Adipocyte (in vitro differentiated cells): ENCODE measurements around the gene KRT7.

Source experiments
- DNase-seq: peaks from one replicate; pipeline ENCODE4 v3.0.0-alpha.2; 2015; ENCODE audit warnings: low read depth
- H3K27me3 ChIP-seq: replicated peaks from 2 replicates; pipeline ENCODE4 v1.7.0; 2013; ENCODE audit warnings: mild to moderate bottlenecking, low read length, moderate library complexity; ENCODE audit not compliant: control insufficient read depth, insufficient read depth
- H3K36me3 ChIP-seq: 2 replicates; pipeline ENCODE4 v1.7.0; 2013; ENCODE audit warnings: low read length, mild to moderate bottlenecking, moderate library complexity; ENCODE audit not compliant: control insufficient read depth, insufficient read depth, severe bottlenecking
- H3K4me1 ChIP-seq: 2 replicates; pipeline ENCODE4 v1.7.0; 2013; ENCODE audit warnings: mild to moderate bottlenecking, low read length, moderate library complexity; ENCODE audit not compliant: control insufficient read depth, insufficient read depth
- H3K4me3 ChIP-seq: 2 replicates; pipeline ENCODE4 v1.7.0; 2013; ENCODE audit warnings: mild to moderate bottlenecking, low read length, moderate library complexity
- H3K9ac ChIP-seq: 2 replicates; pipeline ENCODE4 v1.7.0; 2013; ENCODE audit warnings: mild to moderate bottlenecking, low read length, moderate library complexity
- H3K9me3 ChIP-seq: 2 replicates; pipeline ENCODE4 v1.7.0; 2013; ENCODE audit warnings: mild to moderate bottlenecking, low read length, moderate library complexity; ENCODE audit not compliant: control insufficient read depth

The KRT7 gene

DNA sequence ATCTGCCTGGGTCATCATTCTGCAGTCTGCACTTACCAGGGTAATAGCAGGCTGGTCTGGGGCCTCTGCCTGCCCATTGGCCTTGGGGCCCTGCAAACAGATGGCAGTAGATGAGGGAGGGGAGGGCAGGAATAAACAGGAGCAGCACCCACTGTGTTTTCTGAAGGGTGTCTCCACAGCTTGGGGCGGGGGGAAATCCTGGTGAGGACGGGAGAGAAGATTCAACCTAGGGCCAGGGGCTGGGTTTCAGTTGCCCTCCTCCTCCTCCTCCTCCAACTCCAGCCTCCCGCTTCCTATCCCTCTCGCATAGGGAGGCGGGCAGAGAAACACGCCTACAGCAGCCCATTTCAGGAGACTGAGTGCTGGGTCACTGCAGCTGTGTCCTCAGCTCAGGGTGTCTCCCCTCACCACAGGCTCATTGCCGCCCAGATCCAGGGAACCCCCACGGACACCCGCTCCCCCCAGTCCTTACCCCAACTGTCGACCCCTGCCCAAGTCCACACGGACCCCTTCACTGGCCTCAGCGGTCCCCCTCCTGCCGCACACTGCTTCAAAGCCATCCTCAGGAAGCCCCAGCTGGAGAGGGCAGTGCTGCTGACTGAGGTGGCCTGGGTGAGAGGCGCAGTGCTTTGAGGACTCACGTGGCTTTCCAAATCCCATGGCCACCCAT is 32.1 kb upstream of the KRT7 start:
- Histone ChIP-seq H3K4me1 (peaks cover 31% of the 10 kb centered on the region), H3K9ac (no peak overlapping the region), H3K36me3 (no peaks in the 10 kb centered on the region), H3K4me3 (no peak overlapping the region), H3K9me3 (no peaks in the 10 kb centered on the region), H3K27me3 (no peaks in the 10 kb centered on the region)
- DNase-seq, result no peak

DNA sequence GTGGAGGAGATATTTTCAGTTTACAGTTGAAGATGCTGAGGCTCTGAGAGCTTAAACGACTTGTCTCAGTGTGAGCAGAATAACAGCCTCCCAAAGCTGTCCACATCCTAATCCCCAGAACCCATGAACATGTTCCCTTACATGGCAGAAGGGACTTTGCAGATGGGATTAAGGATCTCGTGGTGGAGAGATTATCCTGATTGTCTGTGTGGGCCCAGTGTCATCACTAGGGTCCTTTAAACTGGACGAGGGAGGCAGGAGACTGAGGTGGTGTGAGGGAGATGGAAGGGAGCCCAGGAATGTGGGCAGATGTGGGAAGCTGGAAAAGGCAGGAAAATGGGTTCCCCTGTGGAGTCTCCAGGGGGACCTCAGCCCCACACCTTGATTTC is 31.6 kb upstream of the KRT7 start:
- no peak overlapping the region for H3K9ac ChIP-seq
- H3K4me3 ChIP-seq, result no peak overlapping the region
- no peaks in the 10 kb centered on the region for H3K9me3 ChIP-seq
- no peaks in the 10 kb centered on the region for H3K36me3 ChIP-seq
- H3K27me3 ChIP-seq, result no peaks in the 10 kb centered on the region
- H3K4me1 ChIP-seq, result peaks cover 31% of the 10 kb centered on the region
- no peak for DNase-seq

- Histone ChIP-seq H3K36me3 (no peaks in the 10 kb centered on the region), H3K27me3 (no peaks in the 10 kb centered on the region), H3K4me1 (peaks cover 33% of the 10 kb centered on the region), H3K9ac (peak overlapping the region; percentile 60), H3K9me3 (no peaks in the 10 kb centered on the region), H3K4me3 (peak overlapping the region; percentile 4)
- DNase-seq, result no peak
Measured at GRCh38 chr12:52202361-52203078, 30.5 kb upstream of the KRT7 start.

GRCh38 chr12:52203079-52203921 is 29.7 kb upstream of the KRT7 start:
- no peak overlapping the region for H3K4me3 ChIP-seq
- peaks cover 30% of the 10 kb centered on the region for H3K4me1 ChIP-seq
- no peak for DNase-seq
- H3K27me3 ChIP-seq, result no peaks in the 10 kb centered on the region
- H3K9ac ChIP-seq, result no peak overlapping the region
- H3K9me3 ChIP-seq, result no peaks in the 10 kb centered on the region
- H3K36me3 ChIP-seq, result no peaks in the 10 kb centered on the region

DNA sequence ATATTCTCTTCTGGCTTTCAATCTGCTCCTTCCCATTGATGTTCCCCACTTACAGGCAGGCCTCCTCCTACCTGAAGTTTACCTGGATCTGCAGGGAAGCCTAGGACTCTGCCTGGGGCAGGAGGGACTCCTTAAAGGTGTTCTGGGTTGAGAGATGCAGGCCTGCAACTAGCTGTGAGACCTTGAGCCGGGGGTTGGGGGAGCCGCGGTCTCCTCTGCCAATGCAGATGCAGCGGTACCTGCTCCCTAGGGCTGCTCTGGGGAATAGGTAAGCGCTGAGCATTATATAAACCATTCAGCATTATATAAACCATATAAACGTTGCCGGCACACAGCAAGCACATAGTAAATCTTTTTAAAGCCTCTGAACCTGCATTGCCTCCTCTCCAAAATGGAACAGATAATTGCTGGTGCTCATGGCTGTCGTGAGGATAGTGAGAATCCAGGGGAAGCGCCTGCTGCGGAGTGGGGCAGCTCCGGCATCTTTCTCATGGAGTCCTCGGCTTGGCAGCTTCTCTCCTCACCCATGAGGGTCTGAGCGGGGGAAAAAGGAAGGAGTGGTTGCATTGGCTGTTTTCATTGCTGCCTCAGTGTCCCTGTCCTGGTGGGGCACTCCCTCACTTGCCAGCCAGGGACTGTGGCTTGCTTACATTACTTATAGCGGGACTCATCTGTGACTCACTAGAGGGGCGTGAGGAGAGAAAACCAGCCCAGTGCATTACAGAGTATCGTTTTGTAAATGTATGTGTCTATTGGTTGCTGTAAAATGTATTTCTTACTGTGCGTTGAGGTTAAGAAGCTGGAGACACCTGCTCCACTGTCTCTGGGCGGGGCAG is 28.7 kb upstream of the KRT7 start:
- Histone ChIP-seq H3K4me3 (no peak overlapping the region), H3K27me3 (no peaks in the 10 kb centered on the region)
- DNase-seq, result no peak

GRCh38 chr12:52204931-52205505 is 28.0 kb upstream of the KRT7 start:
- no peak overlapping the region for H3K9ac ChIP-seq
- no peaks in the 10 kb centered on the region for H3K9me3 ChIP-seq
- peaks cover 28% of the 10 kb centered on the region for H3K4me1 ChIP-seq
- no peak overlapping the region for H3K4me3 ChIP-seq
- H3K36me3 ChIP-seq, result no peaks in the 10 kb centered on the region
- DNase-seq, result no peak
- no peaks in the 10 kb centered on the region for H3K27me3 ChIP-seq

More for the DNA sequence above, 28.7 kb upstream of the KRT7 start:
- Histone ChIP-seq H3K4me1 (peaks cover 27% of the 10 kb centered on the region), H3K9ac (no peak overlapping the region), H3K9me3 (no peaks in the 10 kb centered on the region), H3K36me3 (no peaks in the 10 kb centered on the region)

GRCh38 chr12:52205612-52206303 is 27.3 kb upstream of the KRT7 start:
- H3K4me3 ChIP-seq, result no peak overlapping the region
- no peak overlapping the region for H3K9ac ChIP-seq
- H3K36me3 ChIP-seq, result no peaks in the 10 kb centered on the region
- H3K4me1 ChIP-seq, result peaks cover 35% of the 10 kb centered on the region
- H3K27me3 ChIP-seq, result no peaks in the 10 kb centered on the region
- no peaks in the 10 kb centered on the region for H3K9me3 ChIP-seq
- DNase-seq, result no peak

- H3K4me1 ChIP-seq, result peaks cover 38% of the 10 kb centered on the region
- H3K36me3 ChIP-seq, result no peaks in the 10 kb centered on the region
- no peaks in the 10 kb centered on the region for H3K27me3 ChIP-seq
- H3K9ac ChIP-seq, result no peak overlapping the region
- DNase-seq, result no peak
- H3K4me3 ChIP-seq, result no peak overlapping the region
- H3K9me3 ChIP-seq, result no peaks in the 10 kb centered on the region
Measured at GRCh38 chr12:52206304-52207040, 26.6 kb upstream of the KRT7 start.

GRCh38 chr12:52207106-52207505 is 25.9 kb upstream of the KRT7 start:
- no peaks in the 10 kb centered on the region for H3K9me3 ChIP-seq
- H3K4me1 ChIP-seq, result peaks cover 37% of the 10 kb centered on the region
- H3K36me3 ChIP-seq, result no peaks in the 10 kb centered on the region
- H3K27me3 ChIP-seq, result no peaks in the 10 kb centered on the region
- H3K4me3 ChIP-seq, result no peak overlapping the region
- H3K9ac ChIP-seq, result no peak overlapping the region
- DNase-seq, result no peak

GRCh38 chr12:52207895-52208294 is 25.1 kb upstream of the KRT7 start:
- Histone ChIP-seq H3K9ac (no peak overlapping the region), H3K4me3 (no peak overlapping the region), H3K27me3 (no peaks in the 10 kb centered on the region), H3K9me3 (no peaks in the 10 kb centered on the region), H3K4me1 (peaks cover 31% of the 10 kb centered on the region), H3K36me3 (no peaks in the 10 kb centered on the region)
- no peak for DNase-seq
